Ishikawa (cell line): ENCODE measurements around the gene KRT15.
A peak's percentile ranks its signal among the peaks of the same experiment; 100 is the strongest.

ENCODE experiments used
- CEBPB ChIP-seq: IDR thresholded peaks from 2 replicates; pipeline ENCODE4 v1.6.1; 2012
- CREB1 ChIP-seq: IDR thresholded peaks from 2 replicates; pipeline ENCODE4 v1.6.1; 2012; ENCODE audit warnings: low read depth
- EGR1 ChIP-seq: IDR thresholded peaks from 2 replicates; pipeline ENCODE4 v1.6.1; 2012
- EP300 ChIP-seq: IDR thresholded peaks from 2 replicates; pipeline ENCODE4 v1.6.1; 2012; ENCODE audit warnings: borderline replicate concordance
- FOXM1 ChIP-seq: IDR thresholded peaks from 2 replicates; pipeline ENCODE4 v1.6.1; 2012; ENCODE audit warnings: low read depth, borderline replicate concordance
- NFIC ChIP-seq: IDR thresholded peaks from 2 replicates; pipeline ENCODE4 v1.6.1; 2012
- RAD21 ChIP-seq: IDR thresholded peaks from 2 replicates; pipeline ENCODE4 v1.6.1; 2012; ENCODE audit warnings: low read depth
- TAF1 ChIP-seq: IDR thresholded peaks from 2 replicates; pipeline ENCODE4 v1.6.1; 2012; ENCODE audit warnings: low read depth, mild to moderate bottlenecking
- TCF12 ChIP-seq: IDR thresholded peaks from 2 replicates; pipeline ENCODE4 v1.6.1; 2012; ENCODE audit warnings: low read depth
- TEAD4 ChIP-seq: IDR thresholded peaks from 2 replicates; pipeline ENCODE4 v1.6.1; 2012
- USF1 ChIP-seq: IDR thresholded peaks from 2 replicates; pipeline ENCODE4 v1.6.1; 2012
- YY1 ChIP-seq: IDR thresholded peaks from 2 replicates; pipeline ENCODE4 v1.6.1; 2012; ENCODE audit warnings: low read depth
- ZBTB7A ChIP-seq: IDR thresholded peaks from 2 replicates; pipeline ENCODE4 v1.6.1; 2012; ENCODE audit warnings: low read depth
- TF ChIP-seq, protein P1 (sequence below): IDR thresholded peaks from 2 replicates; pipeline ENCODE4 v1.6.1; 2012; ENCODE audit warnings: low read depth, mild to moderate bottlenecking
- TF ChIP-seq, protein P2 (sequence below): IDR thresholded peaks from 2 replicates; pipeline ENCODE4 v1.6.1; 2012

Gene KRT15

DNA sequence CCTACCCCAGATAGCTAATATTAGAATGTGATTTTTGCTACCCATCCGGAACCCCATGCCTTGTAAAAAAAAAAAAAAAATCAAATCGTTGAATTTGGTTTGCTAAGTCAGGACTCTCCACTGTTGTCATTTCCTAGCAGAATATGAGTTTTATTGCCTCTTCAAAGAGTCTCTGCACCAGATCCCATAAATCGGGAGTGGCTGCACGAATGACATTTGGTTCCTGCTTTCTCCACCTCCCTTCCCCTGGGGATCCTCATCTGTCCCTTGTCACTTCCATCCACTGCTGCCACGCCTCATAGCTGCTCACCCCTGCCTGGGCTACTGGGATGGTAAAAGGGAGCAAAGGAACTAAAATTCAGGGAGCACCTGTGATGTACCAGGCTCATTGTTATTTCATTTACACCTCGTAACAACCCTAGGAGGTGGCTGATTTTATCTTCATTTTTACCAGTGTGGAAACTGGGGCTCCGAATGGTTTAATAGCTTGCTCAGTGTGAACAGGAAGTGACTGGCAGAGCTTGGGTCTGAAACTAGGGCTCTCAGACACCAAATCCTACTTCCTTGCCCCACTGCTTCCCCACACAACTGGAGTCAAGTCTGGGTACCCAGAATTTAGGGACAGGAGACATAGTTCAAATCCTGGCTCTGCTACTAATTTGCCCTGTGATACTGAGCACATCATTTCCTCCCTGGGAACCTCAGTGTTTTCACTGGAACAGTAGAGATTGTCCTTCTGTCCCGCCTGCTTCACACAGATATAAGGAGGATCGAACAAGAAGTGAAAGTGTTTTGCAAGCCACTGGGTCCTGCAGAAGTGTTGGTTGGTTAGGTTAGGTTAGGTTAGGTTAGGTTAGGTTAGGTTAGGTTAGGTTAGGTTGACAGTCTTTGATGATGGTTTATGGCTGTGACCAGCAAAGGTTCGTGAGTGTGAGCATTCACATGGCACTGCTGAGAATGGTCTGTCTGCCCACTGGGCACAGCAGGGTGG is 28.4 kb downstream of the KRT15 start:
- TF ChIP-seq, protein P1, sequence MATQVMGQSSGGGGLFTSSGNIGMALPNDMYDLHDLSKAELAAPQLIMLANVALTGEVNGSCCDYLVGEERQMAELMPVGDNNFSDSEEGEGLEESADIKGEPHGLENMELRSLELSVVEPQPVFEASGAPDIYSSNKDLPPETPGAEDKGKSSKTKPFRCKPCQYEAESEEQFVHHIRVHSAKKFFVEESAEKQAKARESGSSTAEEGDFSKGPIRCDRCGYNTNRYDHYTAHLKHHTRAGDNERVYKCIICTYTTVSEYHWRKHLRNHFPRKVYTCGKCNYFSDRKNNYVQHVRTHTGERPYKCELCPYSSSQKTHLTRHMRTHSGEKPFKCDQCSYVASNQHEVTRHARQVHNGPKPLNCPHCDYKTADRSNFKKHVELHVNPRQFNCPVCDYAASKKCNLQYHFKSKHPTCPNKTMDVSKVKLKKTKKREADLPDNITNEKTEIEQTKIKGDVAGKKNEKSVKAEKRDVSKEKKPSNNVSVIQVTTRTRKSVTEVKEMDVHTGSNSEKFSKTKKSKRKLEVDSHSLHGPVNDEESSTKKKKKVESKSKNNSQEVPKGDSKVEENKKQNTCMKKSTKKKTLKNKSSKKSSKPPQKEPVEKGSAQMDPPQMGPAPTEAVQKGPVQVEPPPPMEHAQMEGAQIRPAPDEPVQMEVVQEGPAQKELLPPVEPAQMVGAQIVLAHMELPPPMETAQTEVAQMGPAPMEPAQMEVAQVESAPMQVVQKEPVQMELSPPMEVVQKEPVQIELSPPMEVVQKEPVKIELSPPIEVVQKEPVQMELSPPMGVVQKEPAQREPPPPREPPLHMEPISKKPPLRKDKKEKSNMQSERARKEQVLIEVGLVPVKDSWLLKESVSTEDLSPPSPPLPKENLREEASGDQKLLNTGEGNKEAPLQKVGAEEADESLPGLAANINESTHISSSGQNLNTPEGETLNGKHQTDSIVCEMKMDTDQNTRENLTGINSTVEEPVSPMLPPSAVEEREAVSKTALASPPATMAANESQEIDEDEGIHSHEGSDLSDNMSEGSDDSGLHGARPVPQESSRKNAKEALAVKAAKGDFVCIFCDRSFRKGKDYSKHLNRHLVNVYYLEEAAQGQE = no peak
- TF ChIP-seq EGR1 (no peak), FOXM1 (no peak), TCF12 (no peak), CREB1 (no peak), CEBPB (no peak), NFIC (no peak), TEAD4 (no peak), ZBTB7A (no peak), EP300 (no peak), USF1 (no peak), TAF1 (no peak), RAD21 (no peak), YY1 (no peak)
- TF ChIP-seq, protein P2, sequence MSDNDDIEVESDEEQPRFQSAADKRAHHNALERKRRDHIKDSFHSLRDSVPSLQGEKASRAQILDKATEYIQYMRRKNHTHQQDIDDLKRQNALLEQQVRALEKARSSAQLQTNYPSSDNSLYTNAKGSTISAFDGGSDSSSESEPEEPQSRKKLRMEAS = no peak

DNA sequence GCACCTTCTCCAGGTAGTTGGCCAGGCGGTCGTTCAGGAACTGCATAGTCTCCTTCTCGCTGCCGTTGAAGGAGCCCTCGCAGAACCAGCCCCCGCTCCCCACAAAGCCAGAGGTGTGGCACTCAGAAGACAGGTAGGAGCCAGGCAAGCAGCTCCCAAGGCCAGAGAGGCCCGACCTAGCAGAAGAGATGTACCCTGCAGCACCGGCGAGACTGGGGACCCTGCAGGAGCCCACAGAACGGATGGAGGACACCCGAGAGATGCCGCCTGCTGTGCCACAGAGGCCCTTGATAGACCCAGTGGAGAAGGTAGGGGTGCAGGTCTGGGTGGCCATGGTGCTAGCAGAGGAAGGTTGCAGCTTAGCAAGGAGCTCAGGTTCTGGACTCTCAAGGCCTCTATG is 29.2 kb downstream of the KRT15 start, which contains the start of gene KRT36:
Gene KRT36, minus strand, starts transcription at position 380 of the 400 bp plus-strand sequence. Its CDS starts 46 bp downstream, at position 334.
- TF ChIP-seq TEAD4 = no peak
- no peak for TF ChIP-seq TCF12

DNA sequence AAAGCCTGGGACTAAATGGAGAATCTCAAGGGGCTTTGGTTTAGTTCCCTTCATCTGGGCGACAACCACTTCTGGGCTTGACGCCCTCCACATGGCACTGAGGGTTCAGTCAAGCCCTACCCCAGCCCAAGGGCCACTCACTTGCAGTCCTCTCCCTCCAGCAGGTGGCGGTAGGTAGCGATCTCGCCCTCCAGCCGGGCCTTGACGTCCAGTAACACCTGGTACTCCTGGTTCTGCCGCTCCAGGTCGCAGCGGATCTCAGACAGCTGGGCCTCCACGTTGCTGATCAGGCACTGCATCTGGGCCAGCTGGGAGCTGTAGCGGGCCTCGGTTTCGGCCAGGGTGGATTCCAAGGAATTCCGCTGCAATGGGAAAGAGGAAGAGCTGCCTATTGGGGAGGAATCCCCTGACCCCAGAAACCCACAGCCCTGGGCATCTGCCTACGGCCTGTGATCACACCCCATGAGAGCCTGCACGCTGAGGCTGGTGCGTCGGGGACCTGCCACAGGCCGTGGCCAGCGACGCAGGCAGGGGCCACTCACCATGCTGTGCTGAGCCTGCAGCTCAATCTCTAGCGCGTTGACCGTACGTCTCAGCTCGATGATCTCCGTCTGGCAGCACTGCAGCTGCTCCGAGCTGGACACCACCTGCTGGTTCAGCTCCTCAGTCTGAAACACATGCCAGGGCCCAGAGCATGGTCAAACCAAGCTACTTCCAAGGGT is 31.7 kb downstream of the KRT15 start:
- peak; percentile 61 for TF ChIP-seq RAD21
- no peak for TF ChIP-seq EGR1
- no peak for TF ChIP-seq FOXM1
- TF ChIP-seq EP300 = no peak
- TF ChIP-seq, protein P1 = no peak

DNA sequence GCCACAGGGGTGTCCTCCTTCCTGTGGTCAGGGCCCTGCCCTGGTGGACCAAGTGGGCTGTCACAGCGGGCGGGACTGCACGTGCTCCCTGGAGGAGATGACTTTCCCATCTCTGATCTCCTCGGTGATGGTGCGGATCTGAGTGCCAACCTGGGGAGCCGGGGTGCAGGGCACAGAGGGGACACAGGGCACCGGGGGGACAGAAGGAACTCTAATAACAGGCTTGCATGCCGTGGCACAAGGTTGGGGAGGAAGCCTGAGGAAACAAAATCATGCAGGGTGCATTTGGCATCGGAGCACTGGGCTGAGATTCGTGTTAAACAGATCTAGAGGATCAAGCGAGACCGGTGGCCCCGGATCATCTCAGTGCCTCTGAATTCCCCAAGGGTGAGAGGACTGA is 32.4 kb downstream of the KRT15 start:
- no peak for TF ChIP-seq ZBTB7A
- no peak for TF ChIP-seq CREB1
- TF ChIP-seq TEAD4 = no peak
- no peak for TF ChIP-seq NFIC
- TF ChIP-seq FOXM1 = no peak
- TF ChIP-seq TAF1 = no peak
- TF ChIP-seq, protein P1 = no peak
- TF ChIP-seq TCF12 = no peak
- no peak for TF ChIP-seq RAD21
- TF ChIP-seq EP300 = no peak
- TF ChIP-seq CEBPB = no peak
- no peak for TF ChIP-seq USF1
- TF ChIP-seq, protein P2 = no peak
- no peak for TF ChIP-seq EGR1
- no peak for TF ChIP-seq YY1
